Stimulated activated CD8-positive, alpha-beta memory T cell treated with anti-CD3 and anti-CD28 coated beads, Interleukin-7, amount 100 ng/mL, for 48 hours (primary cell): ENCODE data around the gene ELMO1.

ENCODE experiments used
- DNase-seq, 2 donors: peaks; one replicate each; pipeline ENCODE4 v3.0.0-alpha.2; 2020; ENCODE audit warnings: low read depth in 1 of 2; ENCODE audit errors: extremely low read depth in 1 of 2

Gene ELMO1

GRCh38 chr7:37475646-37476045 lies 27.0 kb upstream of the ELMO1 start:
- DNase-seq = no peak

DNA sequence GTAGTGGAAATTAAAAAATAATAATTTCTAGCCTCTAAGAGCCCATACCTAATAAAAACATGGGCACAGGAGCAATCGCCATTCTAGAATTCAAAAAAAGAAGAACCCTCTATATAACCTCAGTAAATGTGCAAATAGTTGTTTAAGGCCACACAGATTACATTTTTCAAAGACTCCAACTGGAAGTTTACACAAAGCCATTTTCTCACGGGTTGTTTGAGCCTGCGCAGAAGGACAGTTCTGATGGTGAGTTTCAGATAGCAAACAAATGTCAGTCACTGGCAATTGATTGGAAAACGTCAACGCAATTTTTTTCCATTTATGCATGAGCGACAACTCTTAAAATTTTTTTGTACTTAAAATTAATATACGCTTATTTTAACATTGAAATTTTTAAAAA lies 23.0 kb upstream of the ELMO1 start:
- no peak for DNase-seq

GRCh38 chr7:37467002-37467401 lies 18.3 kb upstream of the ELMO1 start:
- DNase-seq = no peak

GRCh38 chr7:37462138-37462537 lies 13.5 kb upstream of the ELMO1 start:
- no peak for DNase-seq

DNA sequence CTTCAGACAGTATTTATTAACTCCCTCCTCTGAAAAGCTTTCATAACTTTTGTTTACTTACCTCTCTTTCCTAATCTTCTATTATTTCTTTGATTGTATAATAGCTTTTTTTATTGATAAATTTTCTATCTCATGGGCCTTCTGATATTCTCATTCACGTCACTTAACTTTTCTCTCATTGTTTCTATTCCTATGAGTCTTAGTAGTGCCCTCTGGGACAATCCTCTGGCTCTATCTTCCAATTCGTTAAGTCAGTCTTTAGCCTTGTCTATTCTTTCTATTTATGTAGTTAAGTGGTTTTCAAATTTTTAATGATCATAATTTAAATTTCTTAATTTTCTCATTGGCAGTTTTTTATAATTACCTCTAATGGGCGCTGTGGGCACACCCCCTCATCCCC lies 6.4 kb upstream of the ELMO1 start:
- DNase-seq = no peak

DNA sequence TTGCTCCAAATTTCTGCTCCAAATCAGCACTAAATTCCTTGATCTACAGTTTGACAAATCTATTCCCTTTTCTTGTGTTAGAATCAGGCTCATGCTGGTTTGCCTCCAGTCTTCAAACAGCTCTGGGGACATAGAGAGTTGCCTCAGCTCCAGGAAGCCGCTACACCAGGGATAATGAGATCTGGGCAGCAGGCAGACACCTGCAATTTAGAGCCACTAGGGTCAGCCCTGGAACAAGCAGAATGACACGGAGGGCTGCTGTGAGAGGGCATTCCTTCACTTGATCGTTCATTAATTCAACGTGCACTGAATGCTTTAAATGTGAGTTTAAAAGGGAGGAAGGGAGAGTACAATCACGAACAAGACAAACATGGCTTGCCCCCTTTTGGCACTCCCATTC lies 3.7 kb upstream of the ELMO1 start:
- DNase-seq = no peak

DNA sequence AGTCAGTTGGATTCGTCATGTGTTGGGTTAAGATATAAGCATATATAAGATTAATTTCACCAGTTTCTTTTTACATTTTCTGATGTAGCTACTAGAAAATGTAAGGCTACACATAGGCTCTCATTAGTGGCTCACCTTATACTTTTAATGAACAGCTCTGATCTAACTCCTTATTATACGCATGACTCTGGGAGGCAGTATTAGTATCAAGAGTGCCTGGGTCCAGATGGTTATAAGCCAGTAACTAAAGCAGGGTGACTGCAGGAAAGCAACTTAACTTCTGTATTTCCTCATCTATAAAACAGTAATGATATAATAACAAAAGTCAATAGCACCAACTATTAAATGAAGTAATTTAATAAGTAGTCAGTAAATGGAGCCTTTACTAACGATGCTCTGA lies 1.4 kb upstream of the ELMO1 start:
- DNase-seq = no peak

DNA sequence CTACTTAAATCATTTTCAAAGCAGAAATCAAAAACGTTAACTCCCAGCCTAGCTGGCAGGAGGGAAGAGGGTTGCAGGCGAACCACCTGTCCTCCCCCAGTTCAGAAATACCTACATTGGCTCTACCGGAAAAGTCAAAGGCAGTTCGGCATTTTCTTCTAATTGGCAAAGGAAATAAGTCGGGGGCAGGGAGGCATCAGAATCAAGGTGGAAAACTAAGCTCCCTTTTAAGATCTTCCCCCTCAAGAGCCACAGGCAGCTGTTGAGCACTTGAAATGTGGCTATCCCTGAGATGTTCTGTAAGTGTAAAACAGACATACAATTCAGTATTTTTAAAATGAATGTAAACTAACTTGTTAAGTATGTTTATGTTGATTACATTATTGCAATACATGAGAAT lies 957 bp upstream of the ELMO1 start:
- DNase-seq = no peak

GRCh38 chr7:37448011-37448635 lies 541 bp downstream of the ELMO1 start:
- no peak for DNase-seq

DNA sequence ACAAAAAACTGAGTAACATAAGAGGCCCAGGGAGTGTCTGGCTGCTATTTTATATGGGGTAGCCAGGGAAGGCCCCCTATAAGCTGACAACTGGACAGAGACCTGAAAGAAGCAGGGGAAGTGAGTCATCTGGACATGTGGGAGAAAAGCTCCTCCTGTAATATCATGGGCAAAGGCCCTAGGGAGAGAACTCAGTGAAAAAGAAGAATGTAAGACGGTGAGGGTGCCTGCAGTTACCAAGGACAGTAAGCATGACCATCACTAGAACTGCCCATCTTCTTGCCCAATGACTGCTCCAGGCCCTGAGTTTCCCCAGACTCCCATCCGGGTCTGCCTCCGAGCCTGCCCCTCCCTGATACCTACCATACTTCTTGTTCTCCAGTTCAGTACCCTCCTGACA lies 2.3 kb downstream of the ELMO1 start:
- DNase-seq = no peak

GRCh38 chr7:37445790-37446189 lies 2.9 kb downstream of the ELMO1 start:
- no peak for DNase-seq

DNA sequence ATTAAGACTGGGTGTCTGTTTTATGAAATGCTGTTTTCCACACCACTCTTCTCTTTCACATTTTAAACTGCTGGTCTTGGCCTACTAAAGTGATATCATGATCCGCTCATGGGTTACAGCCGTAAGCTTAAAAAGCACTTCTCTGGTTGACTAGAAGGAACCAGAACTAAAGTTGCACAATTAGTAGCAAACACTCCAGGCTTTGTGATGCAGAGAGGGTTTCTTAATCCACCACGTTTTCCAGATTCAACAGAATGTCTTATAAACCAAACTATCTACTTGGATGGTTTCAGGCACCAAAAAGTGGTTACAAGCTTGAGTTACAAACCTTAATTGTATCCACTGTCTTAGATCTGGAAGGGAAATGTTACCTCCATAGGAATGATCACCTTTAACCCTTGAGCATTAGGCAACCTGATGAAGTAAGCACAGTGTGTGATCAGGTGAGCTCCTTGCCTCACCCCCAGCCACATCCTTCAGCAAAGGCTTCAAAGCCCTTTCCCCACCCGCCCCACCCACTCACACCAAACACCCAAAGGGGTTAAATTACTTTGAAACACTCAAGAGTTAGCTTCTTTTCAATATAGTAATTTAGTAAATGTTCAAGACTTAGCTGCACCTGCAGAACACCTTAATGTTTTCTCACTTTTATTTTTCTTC lies 3.5 kb downstream of the ELMO1 start:
- no peak for DNase-seq

- DNase-seq = no peak
These were observed 5.0 kb downstream of the ELMO1 start for GRCh38 chr7:37443627-37444026.

DNA sequence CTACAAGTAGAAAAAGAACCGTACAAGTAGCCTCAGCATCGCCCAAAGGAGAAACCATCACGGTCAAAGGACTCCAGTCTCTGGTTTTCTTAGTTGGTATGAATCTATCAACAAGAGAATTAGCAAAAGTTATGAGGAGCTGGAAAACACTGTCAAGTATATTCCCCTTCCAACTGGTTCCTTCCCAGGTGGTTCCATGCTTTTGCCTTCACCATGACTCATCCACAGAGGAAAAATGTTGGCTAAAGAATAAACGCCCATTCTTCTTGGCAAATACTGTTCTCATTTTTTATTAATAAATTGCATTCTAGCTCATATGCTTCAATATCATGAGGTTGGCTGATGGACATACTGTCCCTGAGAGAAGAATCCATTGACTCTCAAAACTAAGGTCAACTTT lies 6.4 kb downstream of the ELMO1 start:
- no peak for DNase-seq

- no peak for DNase-seq
These were observed 6.8 kb downstream of the ELMO1 start for GRCh38 chr7:37441816-37442215.

GRCh38 chr7:37441386-37441760 lies 7.3 kb downstream of the ELMO1 start:
- DNase-seq = no peak

GRCh38 chr7:37440738-37441385 lies 7.8 kb downstream of the ELMO1 start:
- DNase-seq = no peak

DNA sequence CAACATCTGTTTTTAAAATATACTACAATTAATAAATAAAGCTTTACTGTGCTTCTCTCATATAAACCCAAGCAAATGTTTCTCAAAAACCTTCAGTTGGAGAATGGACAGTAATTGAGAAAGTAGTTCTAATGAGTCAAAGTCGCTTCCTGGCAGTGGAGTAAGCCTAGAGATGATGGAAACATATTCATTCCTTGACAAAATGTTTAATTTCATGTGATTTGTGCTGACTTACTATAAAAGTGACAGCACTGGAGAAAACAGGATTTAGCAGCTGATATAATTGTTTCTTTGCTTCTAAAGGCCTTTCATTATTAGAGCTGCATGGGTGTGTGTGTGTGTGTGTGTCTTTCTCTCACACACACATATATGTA lies 9.0 kb downstream of the ELMO1 start:
- no peak for DNase-seq

DNA sequence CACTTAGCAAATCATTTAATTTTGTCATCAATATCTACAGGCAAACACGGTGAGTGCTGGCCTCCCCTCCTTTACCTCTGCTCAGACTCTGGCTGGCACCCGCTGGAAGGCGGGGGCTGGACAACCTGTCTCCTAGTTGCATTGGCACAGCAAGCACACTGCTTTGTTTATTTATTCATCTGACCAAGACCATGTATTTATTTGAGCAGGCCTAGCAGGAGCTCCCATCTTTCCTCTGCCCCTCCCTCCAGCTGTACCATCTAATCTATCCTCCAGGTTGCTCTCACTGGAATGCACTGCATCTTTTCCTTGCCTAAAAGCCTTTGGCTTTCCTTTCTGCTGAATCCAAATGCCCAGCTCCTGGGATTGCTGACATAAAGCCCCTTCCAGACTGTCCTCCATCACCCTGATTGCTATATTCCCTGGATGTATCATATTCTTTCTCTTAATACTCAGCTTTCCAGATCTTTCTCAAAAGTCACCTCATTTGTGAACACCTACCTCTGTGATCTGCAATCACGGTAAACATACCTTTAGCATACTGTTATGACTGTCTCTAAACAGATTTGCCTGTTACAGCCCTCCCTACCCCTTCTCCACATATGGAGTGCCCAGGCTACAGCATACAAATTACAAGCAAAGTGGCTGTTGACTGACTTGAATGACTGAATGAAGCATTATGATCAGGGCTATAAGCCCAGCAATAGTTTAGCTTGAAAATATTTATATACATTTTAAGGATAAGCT lies 9.6 kb downstream of the ELMO1 start:
- DNase-seq = no peak

GRCh38 chr7:37435156-37435855 lies 13.4 kb downstream of the ELMO1 start:
- DNase-seq = no peak

DNA sequence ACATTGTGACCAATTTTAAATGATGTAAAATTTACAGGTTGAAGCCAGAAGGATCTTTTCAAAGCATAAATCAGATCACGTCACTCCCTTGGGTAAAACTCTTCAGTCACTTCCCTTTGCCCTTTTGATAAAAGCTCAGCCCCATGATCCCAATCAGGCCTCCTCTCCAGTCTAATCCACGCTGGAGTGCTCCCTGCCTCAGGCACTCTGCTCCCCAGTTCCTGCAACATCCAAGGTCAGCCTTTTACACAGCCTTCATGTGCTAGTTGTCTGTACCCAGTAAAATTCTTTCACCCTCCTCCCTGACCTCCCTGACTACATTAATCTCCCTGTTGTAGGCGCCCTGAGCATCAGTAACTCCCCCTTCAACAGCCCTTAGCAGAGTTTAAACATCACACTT lies 14.1 kb downstream of the ELMO1 start:
- no peak for DNase-seq
